DOHH2 (cell line): Measurements from ENCODE around the gene CTIF.

Experiments used
- H3F3A ChIP-seq: fragments of 200-600 bp; sonication (generic), shearing (Covaris generic); 2 replicates; pipeline ENCODE4 v1.6.0; 2016; ENCODE audit warnings: antibody characterized with exemption, mild to moderate bottlenecking; ENCODE audit not compliant: control insufficient read depth, insufficient read depth
- H3K27ac ChIP-seq: fragments of 200-600 bp; sonication (generic); 2 replicates; pipeline ENCODE4 v1.5.1; 2014; ENCODE audit warnings: low read depth, mild to moderate bottlenecking, low read length, moderate library complexity
- H3K27me3 ChIP-seq: fragments of 200-600 bp; sonication (generic); 2 replicates; pipeline ENCODE4 v1.6.1; 2014; ENCODE audit warnings: mild to moderate bottlenecking, low read length, mixed read lengths; ENCODE audit not compliant: control insufficient read depth
- H3K36me3 ChIP-seq: fragments of 200-600 bp; sonication (generic); 2 replicates; pipeline ENCODE4 v1.6.1; 2014; ENCODE audit warnings: mild to moderate bottlenecking, low read length, moderate library complexity, mixed read lengths; ENCODE audit not compliant: control insufficient read depth
- H3K4me1 ChIP-seq: fragments of 200-600 bp; sonication (generic); 2 replicates; pipeline ENCODE4 v1.6.1; 2014; ENCODE audit warnings: mild to moderate bottlenecking, low read length, mixed read lengths; ENCODE audit not compliant: control insufficient read depth
- H3K4me2 ChIP-seq: fragments of 200-600 bp; sonication (generic); 2 replicates; pipeline ENCODE4 v1.6.0; 2014; ENCODE audit warnings: mild to moderate bottlenecking, low read length, moderate library complexity
- H3K4me3 ChIP-seq: fragments of 200-600 bp; sonication (generic); 2 replicates; pipeline ENCODE4 v1.5.1; 2014; ENCODE audit warnings: mild to moderate bottlenecking, low read length, mixed read lengths
- H3K79me2 ChIP-seq: fragments of 200-600 bp; sonication (generic); 2 replicates; pipeline ENCODE4 v1.6.1; 2014; ENCODE audit warnings: mild to moderate bottlenecking, low read length, mixed read lengths; ENCODE audit not compliant: control insufficient read depth
- H3K9me2 ChIP-seq: fragments of 200-600 bp; sonication (generic); replicated peaks from 2 replicates; pipeline ENCODE4 v1.6.1; 2014; ENCODE audit warnings: mild to moderate bottlenecking, low read length, mixed read lengths; ENCODE audit not compliant: control insufficient read depth
- H3K9me3 ChIP-seq: fragments of 200-600 bp; sonication (generic); 2 replicates; pipeline ENCODE4 v1.6.1; 2014; ENCODE audit warnings: antibody characterized with exemption, low read length, mixed read lengths; ENCODE audit not compliant: control insufficient read depth, insufficient read depth
- H4K20me1 ChIP-seq: fragments of 200-600 bp; sonication (generic); 2 replicates; pipeline ENCODE4 v1.6.0; 2014; ENCODE audit warnings: low read depth, mild to moderate bottlenecking, antibody characterized with exemption, low read length, moderate library complexity; ENCODE audit not compliant: control insufficient read depth, insufficient read depth
- EZH2phosphoT487 ChIP-seq: fragments of 200-600 bp; sonication (generic); IDR thresholded peaks from 2 replicates; pipeline ENCODE4 v1.6.1; 2017; ENCODE audit warnings: borderline replicate concordance, mild to moderate bottlenecking, antibody characterized with exemption, low read length, moderate library complexity, mixed read lengths
- TF ChIP-seq, protein P1 (sequence below): fragments of 200-600 bp; sonication (generic); IDR thresholded peaks from one replicate; pipeline ENCODE4 v1.5.1; 2014; ENCODE audit warnings: antibody characterized with exemption, mild to moderate bottlenecking, low read depth, low read length; ENCODE audit not compliant: poor library complexity, severe bottlenecking

The CTIF gene

DNA sequence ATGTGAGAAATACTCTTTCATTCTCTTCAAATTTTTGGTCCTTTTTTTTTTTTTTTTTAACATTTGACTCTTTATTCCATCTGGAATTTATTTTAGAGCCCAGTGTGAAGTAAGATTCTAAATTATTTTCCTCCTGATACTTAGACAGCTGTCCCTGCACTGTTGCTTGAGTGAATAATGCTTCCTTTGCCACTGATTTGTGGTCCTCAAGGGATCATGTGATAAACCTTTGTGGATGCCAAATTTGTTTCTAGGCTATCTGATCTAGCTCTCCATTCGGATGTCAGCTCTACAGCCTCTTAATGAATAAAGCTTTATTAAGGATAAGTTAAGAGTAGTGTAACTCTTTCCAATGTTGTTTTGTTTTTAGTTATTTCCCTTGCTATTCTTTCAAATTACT, 269.6 kb downstream of the CTIF start:
- Histone ChIP-seq H3K4me2 (no peak overlapping the region), H3K27ac (no peak overlapping the region), H3K79me2 (no peaks in the 10 kb centered on the region), H3K4me3 (no peak overlapping the region), H3K4me1 (peaks cover 14% of the 10 kb centered on the region), H4K20me1 (no peaks in the 10 kb centered on the region), H3F3A (0 out of 2 replicates have a peak, but pooled peaks cover 3% of the 10 kb centered on the region), H3K9me3 (no peaks in the 10 kb centered on the region), H3K9me2 (no peaks in the 10 kb centered on the region), H3K36me3 (no peaks in the 10 kb centered on the region), H3K27me3 (0 out of 2 replicates have a peak, but pooled peaks cover 6% of the 10 kb centered on the region)
- TF ChIP-seq, protein P1, sequence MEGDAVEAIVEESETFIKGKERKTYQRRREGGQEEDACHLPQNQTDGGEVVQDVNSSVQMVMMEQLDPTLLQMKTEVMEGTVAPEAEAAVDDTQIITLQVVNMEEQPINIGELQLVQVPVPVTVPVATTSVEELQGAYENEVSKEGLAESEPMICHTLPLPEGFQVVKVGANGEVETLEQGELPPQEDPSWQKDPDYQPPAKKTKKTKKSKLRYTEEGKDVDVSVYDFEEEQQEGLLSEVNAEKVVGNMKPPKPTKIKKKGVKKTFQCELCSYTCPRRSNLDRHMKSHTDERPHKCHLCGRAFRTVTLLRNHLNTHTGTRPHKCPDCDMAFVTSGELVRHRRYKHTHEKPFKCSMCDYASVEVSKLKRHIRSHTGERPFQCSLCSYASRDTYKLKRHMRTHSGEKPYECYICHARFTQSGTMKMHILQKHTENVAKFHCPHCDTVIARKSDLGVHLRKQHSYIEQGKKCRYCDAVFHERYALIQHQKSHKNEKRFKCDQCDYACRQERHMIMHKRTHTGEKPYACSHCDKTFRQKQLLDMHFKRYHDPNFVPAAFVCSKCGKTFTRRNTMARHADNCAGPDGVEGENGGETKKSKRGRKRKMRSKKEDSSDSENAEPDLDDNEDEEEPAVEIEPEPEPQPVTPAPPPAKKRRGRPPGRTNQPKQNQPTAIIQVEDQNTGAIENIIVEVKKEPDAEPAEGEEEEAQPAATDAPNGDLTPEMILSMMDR = no peak
- TF ChIP-seq EZH2phosphoT487 = no peak

DNA sequence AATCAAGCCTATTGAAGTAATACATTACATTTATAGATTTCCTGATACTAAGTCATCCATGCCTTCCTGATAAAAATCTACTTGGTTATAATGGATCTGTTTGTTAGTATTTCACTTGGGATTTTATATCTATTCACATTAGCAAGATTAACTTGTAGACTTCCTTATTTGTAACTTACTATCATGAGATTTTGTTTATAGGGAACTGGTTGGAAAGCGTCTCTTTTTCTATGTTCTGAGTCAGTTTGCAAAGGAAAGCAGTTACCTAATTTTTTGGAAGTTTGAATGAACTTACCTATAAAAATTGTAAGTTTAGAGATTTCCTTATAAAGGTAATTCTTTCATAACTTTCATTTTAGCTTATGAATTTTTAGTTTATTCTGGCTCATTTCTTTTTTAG, 270.5 kb downstream of the CTIF start:
- TF ChIP-seq EZH2phosphoT487 = no peak
- TF ChIP-seq, protein P1 = no peak
- no peaks in the 10 kb centered on the region for H3K9me3 ChIP-seq

DNA sequence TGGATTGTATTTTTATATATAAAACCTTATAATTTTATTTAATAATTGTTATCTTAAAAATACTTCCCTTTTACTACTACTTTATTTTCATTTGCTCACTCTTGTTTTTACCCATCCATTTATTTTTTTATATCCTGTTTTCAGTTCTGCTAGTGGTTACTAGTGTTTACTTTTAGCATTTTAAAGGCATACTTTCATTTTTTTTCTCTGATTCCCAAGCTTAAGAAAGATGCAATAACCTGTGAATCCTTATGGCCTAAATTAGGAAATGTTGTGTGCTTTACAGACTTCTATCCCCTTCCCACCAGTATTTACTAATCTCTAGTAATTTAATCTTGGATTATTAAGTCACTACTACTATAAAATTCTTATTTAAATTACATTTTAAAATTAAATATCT, 272.0 kb downstream of the CTIF start:
- H3K27ac ChIP-seq = no peak overlapping the region
- H3F3A ChIP-seq = 0 out of 2 replicates have a peak, but pooled peaks cover 3% of the 10 kb centered on the region
- no peak overlapping the region for H3K4me2 ChIP-seq
- H4K20me1 ChIP-seq = no peaks in the 10 kb centered on the region
- H3K4me1 ChIP-seq = peaks cover 23% of the 10 kb centered on the region
- no peak overlapping the region for H3K4me3 ChIP-seq
- H3K9me3 ChIP-seq = no peaks in the 10 kb centered on the region
- H3K9me2 ChIP-seq = no peaks in the 10 kb centered on the region
- H3K79me2 ChIP-seq = no peaks in the 10 kb centered on the region
- TF ChIP-seq EZH2phosphoT487 = no peak
- TF ChIP-seq, protein P1 = no peak
- 0 out of 2 replicates have a peak, but pooled peaks cover 6% of the 10 kb centered on the region for H3K27me3 ChIP-seq
- H3K36me3 ChIP-seq = no peaks in the 10 kb centered on the region

More for the DNA sequence above, 270.5 kb downstream of the CTIF start:
- Histone ChIP-seq H3F3A (0 out of 2 replicates have a peak, but pooled peaks cover 3% of the 10 kb centered on the region), H3K27ac (no peak overlapping the region), H3K4me3 (no peak overlapping the region), H4K20me1 (no peaks in the 10 kb centered on the region), H3K36me3 (no peaks in the 10 kb centered on the region), H3K9me2 (no peaks in the 10 kb centered on the region), H3K27me3 (0 out of 2 replicates have a peak, but pooled peaks cover 6% of the 10 kb centered on the region), H3K4me2 (no peak overlapping the region), H3K4me1 (peaks cover 21% of the 10 kb centered on the region), H3K79me2 (no peaks in the 10 kb centered on the region)
